HEK293T (cell line): ENCODE measurements around the gene LUC7L2.

Experiments
- ARNT ChIP-seq: fragments of 450-650 bp; IDR thresholded peaks from 2 replicates; pipeline ENCODE4 v1.6.1; 2017; ENCODE audit warnings: mild to moderate bottlenecking
- BHLHE40 ChIP-seq: fragments of 450-650 bp; IDR thresholded peaks from 2 replicates; pipeline ENCODE4 v1.6.1; 2016; ENCODE audit warnings: mild to moderate bottlenecking, moderate library complexity, borderline replicate concordance
- ELF4 ChIP-seq: fragments of 450-650 bp; IDR thresholded peaks from 2 replicates; pipeline ENCODE4 v1.6.1; 2017; ENCODE audit warnings: antibody characterized with exemption
- FOXA1 ChIP-seq: fragments of 450-650 bp; IDR thresholded peaks from 2 replicates; pipeline ENCODE4 v1.6.1; 2016; ENCODE audit warnings: mild to moderate bottlenecking
- FOXK2 ChIP-seq: fragments of 450-650 bp; IDR thresholded peaks from 2 replicates; pipeline ENCODE4 v1.6.1; 2016; ENCODE audit warnings: mild to moderate bottlenecking
- FOXM1 ChIP-seq: fragments of 450-650 bp; IDR thresholded peaks from 2 replicates; pipeline ENCODE4 v1.6.1; 2017; ENCODE audit warnings: mild to moderate bottlenecking, borderline replicate concordance
- HDGF ChIP-seq: fragments of 450-650 bp; IDR thresholded peaks from 2 replicates; pipeline ENCODE4 v1.6.1; 2017; ENCODE audit warnings: antibody characterized with exemption, borderline replicate concordance
- L3MBTL2 ChIP-seq: fragments of 450-650 bp; conservative IDR thresholded peaks from 2 replicates; pipeline ENCODE4 v1.6.1; 2016; ENCODE audit warnings: mild to moderate bottlenecking
- LEF1 ChIP-seq: fragments of 450-650 bp; IDR thresholded peaks from 2 replicates; pipeline ENCODE4 v1.6.1; 2017; ENCODE audit warnings: mild to moderate bottlenecking, borderline replicate concordance
- NFRKB ChIP-seq: fragments of 450-650 bp; IDR thresholded peaks from 2 replicates; pipeline ENCODE4 v1.6.1; 2016; ENCODE audit warnings: mild to moderate bottlenecking, moderate library complexity
- SP1 ChIP-seq: fragments of 450-650 bp; IDR thresholded peaks from 2 replicates; pipeline ENCODE4 v1.6.1; 2017
- SUZ12 ChIP-seq: fragments of 450-650 bp; IDR thresholded peaks from 2 replicates; pipeline ENCODE4 v1.6.1; 2016; ENCODE audit warnings: mild to moderate bottlenecking
- TARDBP ChIP-seq: fragments of 450-650 bp; IDR thresholded peaks from 2 replicates; pipeline ENCODE4 v1.6.1; 2016
- ZNF384 ChIP-seq: fragments of 450-650 bp; IDR thresholded peaks from 2 replicates; pipeline ENCODE4 v1.6.1; 2016

GRCh38 chr7:139387594-139387993 lies 27.9 kb downstream of the LUC7L2 start:
- TF ChIP-seq ELF4, result no peak
- TF ChIP-seq LEF1, result no peak
- TF ChIP-seq ARNT, result no peak
- no peak for TF ChIP-seq FOXA1
- no peak for TF ChIP-seq SUZ12
- no peak for TF ChIP-seq HDGF
- no peak for TF ChIP-seq BHLHE40
- TF ChIP-seq SP1, result no peak
- no peak for TF ChIP-seq FOXK2
- TF ChIP-seq ZNF384, result no peak
- no peak for TF ChIP-seq TARDBP
- TF ChIP-seq FOXM1, result no peak
- TF ChIP-seq L3MBTL2, result no peak
- no peak for TF ChIP-seq NFRKB
